HepG2 (cell line): ENCODE data around the gene PDSS2. TPM values are rescaled to one million over a fixed set of nuclear protein-coding genes. Genes with fewer than 3 reads are reported as not detected.
A peak's percentile ranks its signal among the peaks of the same experiment; 100 is the strongest.

Experiments used
- BATF2 ChIP-seq: sonication (generic); formaldehyde crosslinking; IDR thresholded peaks from 2 replicates; pipeline ENCODE4 v1.8.0; 2022; ENCODE audit warnings: mild to moderate bottlenecking, missing genetic modification reagents, moderate library complexity
- GLI4 ChIP-seq: sonication (generic); formaldehyde crosslinking; IDR thresholded peaks from 2 replicates; pipeline ENCODE4 v1.5.1; 2020; ENCODE audit warnings: missing genetic modification reagents, mild to moderate bottlenecking, moderate library complexity, borderline replicate concordance
- KAT7 ChIP-seq: IDR thresholded peaks from 2 replicates; pipeline ENCODE4 v1.6.1; 2018; ENCODE audit warnings: borderline replicate concordance, missing compliant biosample characterization
- PRDM10 ChIP-seq: sonication (generic); formaldehyde crosslinking; IDR thresholded peaks from 2 replicates; pipeline ENCODE4 v1.4.0; 2020; ENCODE audit warnings: low read depth, missing genetic modification reagents
- SAFB2 ChIP-seq: sonication (generic); formaldehyde crosslinking; IDR thresholded peaks from 2 replicates; pipeline ENCODE4 v1.5.1; 2020; ENCODE audit warnings: missing genetic modification reagents, low read depth, mild to moderate bottlenecking, borderline replicate concordance
- YY1 ChIP-seq: IDR thresholded peaks from 2 replicates; pipeline ENCODE4 v1.6.1; 2011; ENCODE audit warnings: low read length, low read depth, moderate library complexity, mild to moderate bottlenecking; ENCODE audit not compliant: insufficient read depth, insufficient replicate concordance
- ZNF17 ChIP-seq: sonication (generic); formaldehyde crosslinking; IDR thresholded peaks from 2 replicates; pipeline ENCODE4 v1.5.0; 2020; ENCODE audit warnings: mild to moderate bottlenecking, missing genetic modification reagents
- ZNF253 ChIP-seq: sonication (generic); formaldehyde crosslinking; IDR thresholded peaks from 2 replicates; pipeline ENCODE4 v1.8.0; 2022; ENCODE audit warnings: mild to moderate bottlenecking, missing genetic modification reagents, borderline replicate concordance
- polyA plus RNA-seq, 8 experiments: library from polyadenylated mRNA; depleted of rRNA in 3 of 8; stranded (reverse) in 7 of 8; unstranded in 1 of 8; fragments of >200 nt; fragmentation: Illumina TruSeq in 4 of 8; extraction: Trizol in 4 of 8; gene quantifications; 2 replicates each; pipeline versions ENCODE4 v1.2.1 to v1.2.3, GENCODE V29; 2011 to 2016; ENCODE audit warnings: low read depth in 4 of 8, missing spikeins in 1 of 8, mixed read lengths in 1 of 8; ENCODE audit not compliant: insufficient read depth in 1 of 8
- total RNA-seq, 5 experiments: library from RNA; depleted of rRNA; stranded (reverse); fragments of >200 nt; fragmentation: Illumina TruSeq; extraction: Trizol; gene quantifications; 2 replicates each; pipeline ENCODE4 v1.2.3, GENCODE V29; 2016; ENCODE audit warnings: low read depth in 1 of 5
- TF ChIP-seq, protein P1 (sequence below): sonication (generic); formaldehyde crosslinking; IDR thresholded peaks from 2 replicates; pipeline ENCODE4 v1.9.0; 2022; ENCODE audit warnings: low read depth, missing genetic modification reagents
- TF ChIP-seq, protein P2 (sequence below): sonication (generic); formaldehyde crosslinking; IDR thresholded peaks from 2 replicates; pipeline ENCODE4 v1.4.0; 2020; ENCODE audit warnings: missing genetic modification reagents
- TF ChIP-seq, protein P3 (sequence below): sonication (generic); formaldehyde crosslinking; conservative IDR thresholded peaks from 2 replicates; pipeline ENCODE4 v1.4.0; 2020; ENCODE audit warnings: missing genetic modification reagents
- TF ChIP-seq, protein P4 (sequence below): sonication (generic); formaldehyde crosslinking; IDR thresholded peaks from 2 replicates; pipeline ENCODE4 v1.5.1; 2020; ENCODE audit warnings: mild to moderate bottlenecking, missing genetic modification reagents
- TF ChIP-seq, protein P5 (sequence below): sonication (generic); formaldehyde crosslinking; IDR thresholded peaks from 2 replicates; pipeline ENCODE4 v1.4.0; 2020; ENCODE audit warnings: missing genetic modification reagents

PDSS2 gene
- total and polyA plus RNA-seq, 2 of the 13 experiments (the other 11 are each of a cell fraction or from before 2014, with no cell fraction given), result 16.2 to 17.0 TPM

GRCh38 chr6:107115695-107116327 is 343.6 kb downstream of the PDSS2 start (continued):
- TF ChIP-seq, protein P1, sequence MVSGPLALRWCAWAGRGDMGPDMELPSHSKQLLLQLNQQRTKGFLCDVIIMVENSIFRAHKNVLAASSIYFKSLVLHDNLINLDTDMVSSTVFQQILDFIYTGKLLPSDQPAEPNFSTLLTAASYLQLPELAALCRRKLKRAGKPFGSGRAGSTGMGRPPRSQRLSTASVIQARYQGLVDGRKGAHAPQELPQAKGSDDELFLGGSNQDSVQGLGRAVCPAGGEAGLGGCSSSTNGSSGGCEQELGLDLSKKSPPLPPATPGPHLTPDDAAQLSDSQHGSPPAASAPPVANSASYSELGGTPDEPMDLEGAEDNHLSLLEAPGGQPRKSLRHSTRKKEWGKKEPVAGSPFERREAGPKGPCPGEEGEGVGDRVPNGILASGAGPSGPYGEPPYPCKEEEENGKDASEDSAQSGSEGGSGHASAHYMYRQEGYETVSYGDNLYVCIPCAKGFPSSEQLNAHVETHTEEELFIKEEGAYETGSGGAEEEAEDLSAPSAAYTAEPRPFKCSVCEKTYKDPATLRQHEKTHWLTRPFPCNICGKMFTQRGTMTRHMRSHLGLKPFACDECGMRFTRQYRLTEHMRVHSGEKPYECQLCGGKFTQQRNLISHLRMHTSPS (CRISPR knock-in tag), result no peak
- no peak for TF ChIP-seq ZNF253 (CRISPR knock-in tag)
- peak; percentile 65; the same call in 1 of the 2 replicates for TF ChIP-seq PRDM10 (CRISPR knock-in tag)
- TF ChIP-seq, protein P2, sequence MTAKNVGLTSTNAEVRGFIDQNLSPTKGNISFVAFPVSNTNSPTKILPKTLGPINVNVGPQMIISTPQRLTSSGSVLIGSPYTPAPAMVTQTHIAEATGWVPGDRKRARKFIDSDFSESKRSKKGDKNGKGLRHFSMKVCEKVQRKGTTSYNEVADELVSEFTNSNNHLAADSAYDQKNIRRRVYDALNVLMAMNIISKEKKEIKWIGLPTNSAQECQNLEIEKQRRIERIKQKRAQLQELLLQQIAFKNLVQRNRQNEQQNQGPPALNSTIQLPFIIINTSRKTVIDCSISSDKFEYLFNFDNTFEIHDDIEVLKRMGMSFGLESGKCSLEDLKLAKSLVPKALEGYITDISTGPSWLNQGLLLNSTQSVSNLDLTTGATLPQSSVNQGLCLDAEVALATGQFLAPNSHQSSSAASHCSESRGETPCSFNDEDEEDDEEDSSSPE, result peak; percentile 62
- no peak for TF ChIP-seq ZNF17 (CRISPR knock-in tag)
- TF ChIP-seq, protein P3, sequence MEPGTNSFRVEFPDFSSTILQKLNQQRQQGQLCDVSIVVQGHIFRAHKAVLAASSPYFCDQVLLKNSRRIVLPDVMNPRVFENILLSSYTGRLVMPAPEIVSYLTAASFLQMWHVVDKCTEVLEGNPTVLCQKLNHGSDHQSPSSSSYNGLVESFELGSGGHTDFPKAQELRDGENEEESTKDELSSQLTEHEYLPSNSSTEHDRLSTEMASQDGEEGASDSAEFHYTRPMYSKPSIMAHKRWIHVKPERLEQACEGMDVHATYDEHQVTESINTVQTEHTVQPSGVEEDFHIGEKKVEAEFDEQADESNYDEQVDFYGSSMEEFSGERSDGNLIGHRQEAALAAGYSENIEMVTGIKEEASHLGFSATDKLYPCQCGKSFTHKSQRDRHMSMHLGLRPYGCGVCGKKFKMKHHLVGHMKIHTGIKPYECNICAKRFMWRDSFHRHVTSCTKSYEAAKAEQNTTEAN (CRISPR knock-in tag), result no peak; the same call in 1 of the 2 replicates
- TF ChIP-seq GLI4 (CRISPR knock-in tag), result peak; percentile 32; the same call in 1 of the 2 replicates
- TF ChIP-seq, protein P4, sequence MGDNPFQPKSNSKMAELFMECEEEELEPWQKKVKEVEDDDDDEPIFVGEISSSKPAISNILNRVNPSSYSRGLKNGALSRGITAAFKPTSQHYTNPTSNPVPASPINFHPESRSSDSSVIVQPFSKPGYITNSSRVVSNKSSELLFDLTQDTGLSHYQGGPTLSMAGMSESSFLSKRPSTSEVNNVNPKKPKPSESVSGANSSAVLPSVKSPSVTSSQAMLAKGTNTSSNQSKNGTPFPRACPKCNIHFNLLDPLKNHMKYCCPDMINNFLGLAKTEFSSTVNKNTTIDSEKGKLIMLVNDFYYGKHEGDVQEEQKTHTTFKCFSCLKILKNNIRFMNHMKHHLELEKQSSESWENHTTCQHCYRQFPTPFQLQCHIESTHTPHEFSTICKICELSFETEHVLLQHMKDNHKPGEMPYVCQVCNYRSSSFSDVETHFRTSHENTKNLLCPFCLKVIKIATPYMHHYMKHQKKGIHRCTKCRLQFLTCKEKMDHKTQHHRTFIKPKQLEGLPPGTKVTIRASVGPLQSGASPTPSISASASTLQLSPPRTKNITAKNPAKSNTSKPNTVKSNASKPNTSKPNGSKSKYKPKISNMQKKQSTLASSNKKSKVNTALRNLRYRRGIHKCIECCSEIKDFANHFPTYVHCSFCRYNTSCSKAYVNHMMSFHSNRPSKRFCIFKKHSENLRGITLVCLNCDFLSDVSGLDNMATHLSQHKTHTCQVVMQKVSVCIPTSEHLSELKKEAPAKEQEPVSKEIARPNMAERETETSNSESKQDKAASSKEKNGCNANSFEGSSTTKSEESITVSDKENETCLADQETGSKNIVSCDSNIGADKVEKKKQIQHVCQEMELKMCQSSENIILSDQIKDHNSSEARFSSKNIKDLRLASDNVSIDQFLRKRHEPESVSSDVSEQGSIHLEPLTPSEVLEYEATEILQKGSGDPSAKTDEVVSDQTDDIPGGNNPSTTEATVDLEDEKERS (CRISPR knock-in tag), result no peak
- TF ChIP-seq, protein P5, sequence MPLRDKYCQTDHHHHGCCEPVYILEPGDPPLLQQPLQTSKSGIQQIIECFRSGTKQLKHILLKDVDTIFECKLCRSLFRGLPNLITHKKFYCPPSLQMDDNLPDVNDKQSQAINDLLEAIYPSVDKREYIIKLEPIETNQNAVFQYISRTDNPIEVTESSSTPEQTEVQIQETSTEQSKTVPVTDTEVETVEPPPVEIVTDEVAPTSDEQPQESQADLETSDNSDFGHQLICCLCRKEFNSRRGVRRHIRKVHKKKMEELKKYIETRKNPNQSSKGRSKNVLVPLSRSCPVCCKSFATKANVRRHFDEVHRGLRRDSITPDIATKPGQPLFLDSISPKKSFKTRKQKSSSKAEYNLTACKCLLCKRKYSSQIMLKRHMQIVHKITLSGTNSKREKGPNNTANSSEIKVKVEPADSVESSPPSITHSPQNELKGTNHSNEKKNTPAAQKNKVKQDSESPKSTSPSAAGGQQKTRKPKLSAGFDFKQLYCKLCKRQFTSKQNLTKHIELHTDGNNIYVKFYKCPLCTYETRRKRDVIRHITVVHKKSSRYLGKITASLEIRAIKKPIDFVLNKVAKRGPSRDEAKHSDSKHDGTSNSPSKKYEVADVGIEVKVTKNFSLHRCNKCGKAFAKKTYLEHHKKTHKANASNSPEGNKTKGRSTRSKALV (CRISPR knock-in tag), result peak; percentile 76; the same call in 1 of the 2 replicates
- 0 out of 2 replicates have a peak, but pooled peaks have one; percentile 34 for TF ChIP-seq SAFB2
- 0 out of 2 replicates have a peak, but pooled peaks have one; percentile 32 for TF ChIP-seq BATF2
- TF ChIP-seq YY1, result peak; percentile 85
- no peak for TF ChIP-seq KAT7
